Measurements from ENCODE around the gene HAPSTR1. TPM values are rescaled to one million over a fixed set of nuclear protein-coding genes. Genes with fewer than 3 reads are reported as not detected.

Gene HAPSTR1
- total and polyA plus RNA-seq, 4 donors = 6.5 to 46.5 (median 17.7) TPM

GRCh38 chr16:9124444-9124843 is 33.0 kb downstream of the HAPSTR1 start:
- H3K27ac ChIP-seq (ENCODE audit: low read depth in 1 of 2, low read length in 2 of 2) = no peak overlapping the region

More at GRCh38 chr16:9124444-9124843, 33.0 kb downstream of the HAPSTR1 start:
- WGBS = 96% methylated on average over 7 of the region's 7 CpGs
- no peak for TF ChIP-seq HNF4A (conservative IDR thresholded peaks at IDR 0.05)
- no peak for TF ChIP-seq SP1 (IDR thresholded peaks at IDR 0.05)
- no peak for TF ChIP-seq CTCF (IDR thresholded peaks at IDR 0.05; ENCODE audit: low read depth, low read length, missing input control)
- TF ChIP-seq YY1 (IDR thresholded peaks at IDR 0.05) = no peak
- no peak for TF ChIP-seq RXRA (IDR thresholded peaks at IDR 0.05)
- TF ChIP-seq, protein P1, sequence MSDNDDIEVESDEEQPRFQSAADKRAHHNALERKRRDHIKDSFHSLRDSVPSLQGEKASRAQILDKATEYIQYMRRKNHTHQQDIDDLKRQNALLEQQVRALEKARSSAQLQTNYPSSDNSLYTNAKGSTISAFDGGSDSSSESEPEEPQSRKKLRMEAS (IDR thresholded peaks at IDR 0.05) = no peak
- TF ChIP-seq TAF1 (conservative IDR thresholded peaks at IDR 0.05) = no peak
- TF ChIP-seq NR2F2 (IDR thresholded peaks at IDR 0.05) = no peak
- TF ChIP-seq ATF3 (IDR thresholded peaks at IDR 0.05) = no peak
- no peak for TF ChIP-seq FOXA1 (IDR thresholded peaks at IDR 0.05)
- TF ChIP-seq FOXA2 (IDR thresholded peaks at IDR 0.05) = no peak
- TF ChIP-seq, protein P2, sequence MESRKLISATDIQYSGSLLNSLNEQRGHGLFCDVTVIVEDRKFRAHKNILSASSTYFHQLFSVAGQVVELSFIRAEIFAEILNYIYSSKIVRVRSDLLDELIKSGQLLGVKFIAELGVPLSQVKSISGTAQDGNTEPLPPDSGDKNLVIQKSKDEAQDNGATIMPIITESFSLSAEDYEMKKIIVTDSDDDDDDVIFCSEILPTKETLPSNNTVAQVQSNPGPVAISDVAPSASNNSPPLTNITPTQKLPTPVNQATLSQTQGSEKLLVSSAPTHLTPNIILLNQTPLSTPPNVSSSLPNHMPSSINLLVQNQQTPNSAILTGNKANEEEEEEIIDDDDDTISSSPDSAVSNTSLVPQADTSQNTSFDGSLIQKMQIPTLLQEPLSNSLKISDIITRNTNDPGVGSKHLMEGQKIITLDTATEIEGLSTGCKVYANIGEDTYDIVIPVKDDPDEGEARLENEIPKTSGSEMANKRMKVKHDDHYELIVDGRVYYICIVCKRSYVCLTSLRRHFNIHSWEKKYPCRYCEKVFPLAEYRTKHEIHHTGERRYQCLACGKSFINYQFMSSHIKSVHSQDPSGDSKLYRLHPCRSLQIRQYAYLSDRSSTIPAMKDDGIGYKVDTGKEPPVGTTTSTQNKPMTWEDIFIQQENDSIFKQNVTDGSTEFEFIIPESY (IDR thresholded peaks at IDR 0.05) = no peak
- no peak for TF ChIP-seq RAD21 (IDR thresholded peaks at IDR 0.05)
- no peak for TF ChIP-seq GABPA (IDR thresholded peaks at IDR 0.05 in 1 of 2, conservative IDR thresholded peaks at IDR 0.05 in 1 of 2)
- no peak for TF ChIP-seq JUND (IDR thresholded peaks at IDR 0.05)
- TF ChIP-seq, protein P3, sequence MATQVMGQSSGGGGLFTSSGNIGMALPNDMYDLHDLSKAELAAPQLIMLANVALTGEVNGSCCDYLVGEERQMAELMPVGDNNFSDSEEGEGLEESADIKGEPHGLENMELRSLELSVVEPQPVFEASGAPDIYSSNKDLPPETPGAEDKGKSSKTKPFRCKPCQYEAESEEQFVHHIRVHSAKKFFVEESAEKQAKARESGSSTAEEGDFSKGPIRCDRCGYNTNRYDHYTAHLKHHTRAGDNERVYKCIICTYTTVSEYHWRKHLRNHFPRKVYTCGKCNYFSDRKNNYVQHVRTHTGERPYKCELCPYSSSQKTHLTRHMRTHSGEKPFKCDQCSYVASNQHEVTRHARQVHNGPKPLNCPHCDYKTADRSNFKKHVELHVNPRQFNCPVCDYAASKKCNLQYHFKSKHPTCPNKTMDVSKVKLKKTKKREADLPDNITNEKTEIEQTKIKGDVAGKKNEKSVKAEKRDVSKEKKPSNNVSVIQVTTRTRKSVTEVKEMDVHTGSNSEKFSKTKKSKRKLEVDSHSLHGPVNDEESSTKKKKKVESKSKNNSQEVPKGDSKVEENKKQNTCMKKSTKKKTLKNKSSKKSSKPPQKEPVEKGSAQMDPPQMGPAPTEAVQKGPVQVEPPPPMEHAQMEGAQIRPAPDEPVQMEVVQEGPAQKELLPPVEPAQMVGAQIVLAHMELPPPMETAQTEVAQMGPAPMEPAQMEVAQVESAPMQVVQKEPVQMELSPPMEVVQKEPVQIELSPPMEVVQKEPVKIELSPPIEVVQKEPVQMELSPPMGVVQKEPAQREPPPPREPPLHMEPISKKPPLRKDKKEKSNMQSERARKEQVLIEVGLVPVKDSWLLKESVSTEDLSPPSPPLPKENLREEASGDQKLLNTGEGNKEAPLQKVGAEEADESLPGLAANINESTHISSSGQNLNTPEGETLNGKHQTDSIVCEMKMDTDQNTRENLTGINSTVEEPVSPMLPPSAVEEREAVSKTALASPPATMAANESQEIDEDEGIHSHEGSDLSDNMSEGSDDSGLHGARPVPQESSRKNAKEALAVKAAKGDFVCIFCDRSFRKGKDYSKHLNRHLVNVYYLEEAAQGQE (IDR thresholded peaks at IDR 0.05) = no peak
- TF ChIP-seq EGR1 (IDR thresholded peaks at IDR 0.05; ENCODE audit: low read depth in 2 of 2) = no peak
- no peak for TF ChIP-seq HNF4G (IDR thresholded peaks at IDR 0.05)
- no peaks in the 10 kb centered on the region for H3K27me3 ChIP-seq (ENCODE audit: control insufficient read depth in 4 of 4, insufficient read depth in 4 of 4, low read length in 3 of 4)
- H3K9ac ChIP-seq (ENCODE audit: low read depth in 1 of 2, low read length in 2 of 2) = no peak overlapping the region
- H3K9me3 ChIP-seq (ENCODE audit: control insufficient read depth in 4 of 4, low read length in 3 of 4) = no peaks in the 10 kb centered on the region
- H3K36me3 ChIP-seq (ENCODE audit: control insufficient read depth in 4 of 4, insufficient read depth in 3 of 4, low read depth in 1 of 4, low read length in 3 of 4) = peaks cover 0 to 3% (median 1%) of the 10 kb centered on the region in 4 donors
- H3K4me1 ChIP-seq (ENCODE audit: control insufficient read depth in 4 of 4, insufficient read depth in 4 of 4, low read length in 3 of 4) = peaks cover 0 to 1% (median 0%) of the 10 kb centered on the region in 4 donors
- no peak overlapping the region for H3K4me3 ChIP-seq (ENCODE audit: low read depth in 1 of 3, low read length in 3 of 3)
- no peak for DNase-seq (ENCODE audit: low spot score)

All from liver (tissue), 9 donors.